ENCODE results near the gene CCDC71.
A peak's percentile ranks its signal among the peaks of the same experiment; 100 is the strongest.

CCDC71 gene

DNA sequence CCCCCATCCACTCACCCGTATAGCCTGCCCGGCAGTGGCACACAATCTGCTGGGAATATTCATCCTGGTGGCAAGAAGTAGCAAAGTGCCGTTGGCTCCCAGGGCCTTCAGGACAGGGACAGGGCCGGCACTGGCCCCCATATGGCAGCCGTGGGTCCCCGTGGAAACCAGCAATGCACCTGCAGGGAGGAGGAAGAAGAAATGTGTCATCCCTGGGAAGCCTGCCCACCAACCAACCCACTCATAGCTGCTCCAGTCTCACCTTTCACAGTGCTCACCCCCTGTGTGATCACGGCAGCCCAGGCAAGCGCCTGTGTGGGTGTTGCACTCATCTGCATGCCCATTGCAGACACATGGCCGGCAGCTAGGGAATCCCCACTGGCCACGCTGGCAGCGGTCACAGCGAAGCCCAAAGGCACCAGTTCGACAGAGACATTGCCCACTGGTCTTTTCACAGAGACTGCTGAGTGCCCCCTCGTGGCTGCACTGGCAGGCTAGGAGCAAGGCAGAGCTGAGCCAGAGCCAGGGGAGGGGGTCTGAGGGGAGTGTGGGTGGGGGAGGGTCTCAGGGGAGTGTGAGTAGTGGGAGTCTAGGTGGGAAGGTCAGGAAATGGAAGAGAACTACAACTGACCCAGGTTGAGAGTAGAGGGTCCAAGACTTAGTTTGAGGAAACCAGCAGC, 41.0 kb downstream of the CCDC71 start:
- no peak for DNase-seq

DNA sequence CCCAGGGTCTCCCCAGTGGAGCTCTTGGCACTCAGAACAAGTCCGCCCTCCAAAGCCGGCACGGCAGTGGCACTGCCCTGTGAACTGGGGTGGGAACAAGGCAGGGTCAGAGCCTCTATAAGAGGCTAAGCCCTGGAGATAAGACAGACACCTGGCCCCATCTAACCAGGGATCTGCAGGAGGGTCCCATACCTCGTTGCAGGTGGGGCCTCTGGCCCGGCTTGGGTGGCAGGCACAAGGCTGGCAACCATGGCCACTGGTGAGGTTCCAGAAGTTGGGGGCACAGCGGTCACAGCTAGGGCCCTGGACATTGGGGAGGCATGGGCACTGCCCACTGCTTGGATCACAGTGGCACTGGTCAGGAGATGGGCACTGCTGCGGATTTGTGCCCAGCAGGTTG, 41.9 kb downstream of the CCDC71 start:
- no peak for DNase-seq

DNA sequence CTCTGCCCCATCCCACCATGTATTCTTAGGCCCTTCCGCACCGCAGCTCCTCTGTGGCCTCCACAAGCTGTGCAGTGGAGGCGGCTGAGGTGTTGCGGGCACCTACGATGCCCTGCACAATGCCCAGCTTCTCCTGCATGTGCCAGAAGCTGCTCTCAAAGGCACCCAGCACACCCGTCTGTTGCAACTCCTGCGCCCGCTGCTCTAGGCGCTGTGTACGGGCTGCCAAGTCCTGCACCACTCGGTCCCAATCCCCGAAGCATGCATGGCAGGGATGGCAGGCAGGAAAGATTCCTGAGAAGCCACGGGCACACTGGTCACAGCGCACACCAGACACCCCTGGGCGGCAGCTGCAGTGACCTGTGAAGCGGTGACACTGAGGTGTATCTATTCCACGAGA, 42.4 kb downstream of the CCDC71 start:
- DNase-seq, result no peak

GRCh38 chr3:49122886-49123545, 43.1 kb downstream of the CCDC71 start:
- DNase-seq, result no peak

DNA sequence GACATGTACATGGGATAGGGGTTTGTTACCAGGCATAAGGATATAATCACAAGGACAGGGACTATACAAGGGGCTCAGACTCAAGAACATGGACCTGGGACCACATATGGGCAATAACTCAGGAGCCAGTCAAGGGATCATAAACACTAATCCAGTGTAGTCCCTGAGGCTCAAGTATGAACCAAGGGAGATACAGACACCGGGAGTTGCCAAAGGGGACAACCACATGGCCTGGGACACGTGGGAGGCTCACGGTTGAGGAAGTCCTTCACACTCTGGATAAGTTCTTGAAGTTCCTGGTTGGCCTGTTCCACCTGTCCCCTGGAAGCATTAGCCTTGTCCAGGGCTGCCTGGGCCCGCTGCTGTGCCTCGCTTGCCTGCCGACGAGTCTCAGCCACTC, 43.7 kb downstream of the CCDC71 start:
- DNase-seq, result no peak

DNA sequence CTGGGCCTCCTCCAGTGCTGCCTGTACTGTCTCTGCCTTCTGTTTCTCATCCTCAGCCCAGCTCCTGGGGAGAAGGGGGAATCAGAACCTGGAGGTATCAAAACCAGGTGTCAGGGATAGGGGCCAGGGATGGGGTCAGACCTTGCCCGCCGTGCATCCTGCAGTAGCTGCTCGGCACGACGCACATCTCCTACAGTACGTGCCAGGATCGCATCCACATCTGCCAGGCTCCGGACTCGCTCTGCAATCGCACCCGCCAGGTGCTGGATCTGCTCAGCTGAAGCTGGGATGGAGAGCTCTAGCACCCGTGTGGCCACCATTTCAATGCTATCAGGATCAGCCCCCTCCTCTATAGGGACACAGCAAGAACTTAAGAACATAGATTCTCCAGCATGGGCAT, 44.1 kb downstream of the CCDC71 start:
- DNase-seq, result no peak

GRCh38 chr3:49121132-49121736, 44.9 kb downstream of the CCDC71 start:
- no peak for DNase-seq

DNA sequence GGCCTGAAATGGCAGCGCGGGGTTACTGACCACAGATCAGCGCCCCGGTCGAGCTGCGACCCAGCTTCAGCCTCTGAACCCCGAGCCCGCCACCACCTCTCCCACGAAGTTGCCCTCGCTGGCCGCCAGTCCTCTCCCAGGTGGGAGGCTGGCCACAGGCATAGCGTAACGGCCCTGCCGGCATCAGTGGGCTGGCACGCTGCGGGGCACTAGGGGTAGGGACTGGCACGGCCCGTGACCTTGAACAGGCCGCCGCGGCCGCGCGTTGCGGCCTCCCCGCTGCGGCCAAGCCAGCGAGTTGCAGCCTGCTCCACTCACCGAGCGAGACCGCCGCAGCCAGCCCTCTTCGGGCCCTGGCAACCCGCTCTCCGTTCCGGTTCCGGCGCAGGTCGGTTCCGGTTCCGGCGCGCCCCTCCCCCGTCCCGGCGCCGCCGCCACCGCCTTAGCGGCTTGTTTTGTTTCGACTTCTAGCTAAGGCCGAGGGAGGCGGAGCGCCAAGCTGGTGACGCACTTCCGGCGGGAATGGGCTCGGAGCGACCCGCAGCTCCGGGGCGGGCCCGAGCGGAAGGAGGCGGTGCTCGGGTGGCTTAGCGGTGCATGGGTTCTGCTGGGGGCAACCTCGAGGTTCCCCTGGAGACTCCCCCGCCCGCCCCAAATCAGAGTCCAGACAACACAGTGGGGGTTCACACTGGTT, 45.5 kb downstream of the CCDC71 start, which contains the start of gene USP19:
Gene USP19, minus strand, starts transcription at position 386 of the 694 bp plus-strand sequence. CDS start 1,678 bp downstream, outside the sequence.
- DNase-seq, result peak; percentile 81

DNA sequence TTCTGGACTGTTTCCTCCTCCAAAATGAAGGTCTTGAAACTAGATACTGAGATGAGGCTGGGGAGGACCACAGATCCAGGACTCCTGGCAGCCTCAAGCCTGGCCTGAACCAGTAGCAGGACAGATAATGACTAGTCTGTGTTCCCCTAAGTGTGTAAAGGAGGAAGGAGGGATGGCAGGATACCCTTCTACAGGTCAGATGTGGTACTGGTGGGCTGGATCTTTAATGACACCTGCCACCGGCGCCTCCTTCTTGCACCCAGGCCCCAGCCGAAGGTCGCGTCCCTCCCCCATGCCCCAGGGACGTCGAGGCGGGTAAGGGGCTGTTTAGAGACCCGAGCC, 46.1 kb downstream of the CCDC71 start:
- DNase-seq, result no peak

- DNase-seq, result no peak
These were observed 46.7 kb downstream of the CCDC71 start for GRCh38 chr3:49119439-49119838.

DNA sequence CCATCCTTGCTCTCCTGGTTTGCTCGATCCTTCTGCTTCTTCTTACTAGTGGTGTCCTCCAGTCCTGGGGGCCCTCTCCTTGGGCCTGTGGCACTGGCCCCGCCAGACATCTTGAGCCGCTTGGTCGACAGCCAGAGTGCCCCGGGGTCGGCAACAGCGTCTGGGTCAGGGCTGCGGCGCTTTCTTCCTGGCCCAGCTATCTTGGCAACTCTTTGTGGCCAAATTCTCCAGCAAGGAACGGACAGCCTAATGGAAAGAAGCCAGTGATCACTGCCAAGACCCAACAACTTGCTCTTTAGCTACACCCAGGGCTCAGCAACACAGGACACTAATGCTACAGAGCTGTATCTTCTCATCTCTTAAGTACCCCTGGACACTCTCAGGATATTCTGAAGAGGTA, 47.1 kb downstream of the CCDC71 start:
- DNase-seq, result no peak

Data from NCI-H510A (cell line).